HUES6 (cell line): Measurements from ENCODE around the gene TTLL1.
A peak's percentile ranks its signal among the peaks of the same experiment; 100 is the strongest.
"Not testable (repeated sequence)": the region's sequence is repeated elsewhere in the genome, so short reads cannot be mapped to it uniquely, and the experiment has no call there.

Source experiments
- H3K27ac ChIP-seq: 2 replicates; pipeline ENCODE4 v1.7.0; 2013; ENCODE audit warnings: low read depth, mild to moderate bottlenecking, low read length, inconsistent platforms
- H3K27me3 ChIP-seq: 2 replicates; pipeline ENCODE4 v1.6.1; 2013; ENCODE audit warnings: low read length; ENCODE audit not compliant: control insufficient read depth, insufficient read depth
- H3K36me3 ChIP-seq: 2 replicates; pipeline ENCODE4 v1.6.1; 2013; ENCODE audit warnings: low read length; ENCODE audit not compliant: control insufficient read depth, insufficient read depth
- H3K4me1 ChIP-seq: 2 replicates; pipeline ENCODE4 v1.6.1; 2013; ENCODE audit warnings: low read length; ENCODE audit not compliant: control insufficient read depth, insufficient read depth
- H3K4me3 ChIP-seq: 2 replicates; pipeline ENCODE4 v1.5.1; 2013; ENCODE audit warnings: low read depth, low read length
- H3K9ac ChIP-seq: one replicate; pipeline ENCODE4 v1.6.1; 2013; ENCODE audit warnings: mild to moderate bottlenecking, low read length
- H3K9me3 ChIP-seq: 2 replicates; pipeline ENCODE4 v1.6.1; 2013; ENCODE audit warnings: low read depth, low read length; ENCODE audit not compliant: control insufficient read depth, insufficient read depth

TTLL1 gene

DNA sequence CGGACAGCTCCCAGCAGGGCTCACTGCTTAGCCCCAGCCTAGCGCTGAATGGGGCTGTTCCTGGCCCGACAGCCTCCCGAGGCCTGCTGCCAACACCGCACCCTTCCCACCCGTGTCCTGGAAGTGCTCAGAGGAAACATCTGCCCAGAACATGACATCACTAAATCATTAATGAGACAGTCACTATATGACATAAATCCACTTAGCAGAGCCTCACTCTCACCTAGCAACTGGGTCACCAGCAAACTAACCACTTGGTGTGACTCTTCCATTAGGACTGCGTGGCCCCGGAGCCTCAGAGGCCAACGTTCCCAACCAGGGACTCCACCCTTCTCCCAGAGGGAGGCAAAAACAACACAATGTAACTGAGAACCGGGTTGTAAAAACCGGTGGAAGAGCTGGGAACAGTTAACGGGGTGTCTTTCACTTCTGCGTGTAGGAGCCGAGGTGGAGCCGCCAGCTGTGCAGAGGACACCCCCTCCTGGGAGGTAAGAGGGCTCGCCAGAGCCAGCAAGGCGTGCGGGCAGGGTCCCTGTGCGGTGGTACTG is 52.8 kb downstream of the TTLL1 start:
- Histone ChIP-seq H3K27me3 (no peaks in the 10 kb centered on the region), H3K4me1 (0 out of 2 replicates have a peak, but pooled peaks cover 10% of the 10 kb centered on the region), H3K9ac (no peak overlapping the region), H3K36me3 (no peaks in the 10 kb centered on the region), H3K4me3 (no peak overlapping the region), H3K27ac (no peak overlapping the region), H3K9me3 (peaks cover 4% of the 10 kb centered on the region; the same call in 1 of the 2 replicates)

DNA sequence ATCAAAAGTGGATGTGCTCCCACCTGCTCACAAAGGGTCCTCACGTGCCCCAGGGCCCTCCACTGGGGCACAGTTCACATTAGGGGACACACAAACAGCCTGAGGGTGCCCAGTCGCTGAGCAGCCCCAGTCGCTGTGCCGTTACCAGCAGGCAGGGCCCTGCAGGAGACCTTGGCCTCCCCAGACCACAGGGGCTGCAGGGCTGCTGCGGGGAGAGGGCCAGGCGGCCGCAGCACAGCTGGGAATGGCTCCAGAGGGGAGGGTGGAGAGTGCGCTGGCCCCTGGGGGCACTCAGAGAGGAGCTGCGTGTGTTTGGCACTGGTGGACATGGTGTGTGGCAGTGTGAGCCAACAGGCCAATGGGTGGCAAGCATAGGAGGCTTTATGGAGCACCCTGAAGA is 53.9 kb downstream of the TTLL1 start:
- H3K4me1 ChIP-seq, result peaks cover 10% of the 10 kb centered on the region; the same call in 1 of the 2 replicates
- peaks cover 4% of the 10 kb centered on the region; the same call in 1 of the 2 replicates for H3K9me3 ChIP-seq
- H3K9ac ChIP-seq, result no peak overlapping the region
- no peak overlapping the region for H3K4me3 ChIP-seq
- H3K27ac ChIP-seq, result no peak overlapping the region
- H3K36me3 ChIP-seq, result no peaks in the 10 kb centered on the region
- no peaks in the 10 kb centered on the region for H3K27me3 ChIP-seq

DNA sequence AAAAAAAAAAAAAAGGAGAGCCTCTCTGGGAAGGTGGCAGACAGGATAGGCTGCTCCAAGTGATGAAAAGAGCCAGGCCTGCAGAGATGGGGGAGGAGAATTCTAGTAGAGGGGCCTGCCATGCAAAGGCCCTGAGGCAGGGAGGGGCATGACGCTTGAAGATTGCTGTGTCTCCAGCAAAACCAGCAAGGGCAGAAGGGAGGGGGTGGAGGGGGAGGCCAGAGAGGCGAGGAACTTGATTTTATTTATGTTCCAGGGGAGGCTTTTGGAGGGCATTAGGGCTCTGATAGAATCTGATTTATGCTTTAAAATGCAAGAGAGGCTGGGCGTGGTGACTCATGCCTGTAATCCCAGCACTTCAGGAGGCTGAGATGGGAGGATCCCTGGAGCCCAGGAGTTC is 57.6 kb downstream of the TTLL1 start:
- Histone ChIP-seq H3K27ac (no peak overlapping the region), H3K9me3 (peaks cover 4% of the 10 kb centered on the region; the same call in 1 of the 2 replicates), H3K4me3 (no peak overlapping the region), H3K4me1 (peaks cover 2% of the 10 kb centered on the region; the same call in 1 of the 2 replicates), H3K36me3 (no peaks in the 10 kb centered on the region), H3K9ac (no peak overlapping the region), H3K27me3 (no peaks in the 10 kb centered on the region)

DNA sequence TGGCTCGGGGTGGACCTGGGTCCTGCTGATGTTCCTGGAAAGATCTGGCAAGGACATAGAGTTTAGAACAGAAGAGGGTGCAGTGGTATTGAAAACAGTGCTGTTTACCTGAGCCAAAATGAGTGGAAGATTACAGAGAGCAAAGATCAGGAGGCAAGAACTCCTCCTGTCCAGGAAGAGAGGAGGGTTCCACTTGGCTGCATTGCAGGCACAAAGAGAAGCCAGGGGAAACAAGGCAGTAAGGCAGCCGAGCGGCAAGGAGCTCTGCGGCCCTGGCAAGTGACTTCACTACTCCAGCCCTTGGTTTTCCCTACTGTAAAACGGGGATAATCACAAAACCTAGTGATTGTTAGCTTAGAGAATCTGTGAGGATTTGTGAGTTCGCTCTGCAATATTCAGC is 70.6 kb downstream of the TTLL1 start:
- Histone ChIP-seq H3K4me1 (peaks cover 7% of the 10 kb centered on the region), H3K27ac (no peak overlapping the region), H3K27me3 (peaks cover 5% of the 10 kb centered on the region; the same call in 1 of the 2 replicates), H3K9ac (no peak overlapping the region), H3K4me3 (no peak overlapping the region), H3K9me3 (no peaks in the 10 kb centered on the region), H3K36me3 (no peaks in the 10 kb centered on the region)

DNA sequence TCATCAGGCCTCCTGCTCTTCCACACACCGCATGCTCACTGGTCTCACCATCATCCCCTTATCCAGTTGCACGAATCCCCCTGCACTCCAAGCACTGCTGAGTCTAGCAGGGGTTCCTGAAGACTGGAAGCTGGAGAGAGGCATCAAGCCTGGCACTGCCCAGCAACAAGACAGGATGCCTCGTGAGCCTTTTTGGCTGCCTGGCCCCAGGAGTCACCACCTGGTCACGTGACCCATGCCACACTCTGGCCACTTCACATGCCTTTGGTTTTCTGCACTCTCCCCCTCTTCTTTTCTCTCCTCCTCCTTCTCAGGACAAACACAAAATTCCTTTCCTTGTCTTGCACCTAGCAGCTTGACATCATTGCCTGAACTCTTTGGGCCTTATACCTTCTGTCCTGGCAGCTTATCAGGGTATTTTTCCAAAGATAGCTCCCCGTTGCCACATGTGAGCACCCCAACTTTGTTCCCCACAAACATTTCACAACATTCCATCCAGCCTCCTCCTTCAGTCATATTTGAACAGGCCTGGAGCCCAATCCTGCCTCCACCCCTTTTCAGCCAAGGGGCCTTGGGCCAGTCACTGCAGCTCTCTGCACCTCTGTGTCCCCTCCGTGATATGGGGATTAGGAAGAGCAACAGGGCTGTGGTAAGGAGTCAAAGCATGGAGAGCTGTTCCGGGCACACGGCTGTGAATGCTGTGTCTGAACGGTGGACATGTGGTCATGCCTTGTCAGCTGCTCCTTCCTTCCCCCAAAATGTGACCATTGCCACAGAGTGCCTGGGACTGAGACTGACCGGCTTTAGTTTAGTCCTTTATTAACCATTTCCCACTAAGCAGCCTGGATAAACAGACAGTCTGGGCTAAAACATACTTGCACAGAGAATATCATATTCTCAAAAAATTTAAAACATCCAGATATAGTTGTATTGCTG is 71.4 kb downstream of the TTLL1 start:
- Histone ChIP-seq H3K4me3 (no peak overlapping the region), H3K4me1 (peaks cover 14% of the 10 kb centered on the region), H3K27ac (no peak overlapping the region), H3K36me3 (no peaks in the 10 kb centered on the region), H3K9ac (no peak overlapping the region), H3K9me3 (no peaks in the 10 kb centered on the region), H3K27me3 (peaks cover 5% of the 10 kb centered on the region; the same call in 1 of the 2 replicates)

DNA sequence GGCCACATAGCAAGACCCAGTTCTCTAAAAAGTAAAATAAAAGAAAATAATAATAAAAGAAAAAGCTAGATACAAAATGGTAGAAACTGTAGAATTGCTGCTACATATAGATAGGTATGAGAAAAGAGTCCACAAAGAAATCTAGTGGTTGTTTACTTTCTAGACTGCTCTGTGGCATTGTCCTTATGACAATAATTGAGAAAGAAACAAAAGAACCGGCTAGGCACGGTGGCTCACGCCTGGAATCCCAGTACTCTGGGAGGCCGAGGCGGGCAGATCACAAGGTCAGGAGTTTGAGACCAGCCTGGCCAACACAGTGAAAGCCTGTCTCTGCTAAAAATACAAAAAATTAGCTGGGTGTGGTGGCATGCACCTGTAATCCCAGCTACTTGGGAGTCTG is 73.0 kb downstream of the TTLL1 start:
- not testable (repeated sequence) for H3K9me3 ChIP-seq, H3K36me3 ChIP-seq, H3K27me3 ChIP-seq, H3K27ac ChIP-seq, H3K9ac ChIP-seq
- Histone ChIP-seq H3K4me1 (peaks cover 17% of the 10 kb centered on the region), H3K4me3 (peak overlapping the region; percentile 67; the same call in 1 of the 2 replicates)

DNA sequence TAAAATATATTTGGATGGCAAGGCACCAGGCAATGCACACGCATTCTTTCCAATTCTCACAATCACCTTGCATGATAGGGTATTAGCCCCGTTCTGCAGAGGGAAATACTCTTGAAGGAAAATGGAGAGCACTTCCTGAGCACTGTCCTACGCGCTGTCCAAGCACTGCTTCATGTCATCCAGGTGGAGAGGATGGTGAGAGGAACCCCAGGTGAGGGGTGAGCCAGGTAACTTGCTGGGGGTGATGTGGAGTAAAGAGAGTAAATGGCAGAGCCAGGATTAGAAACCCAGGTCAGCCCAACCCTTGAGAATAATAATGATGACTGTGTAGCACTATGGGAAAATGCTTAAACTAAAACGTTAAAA is 73.5 kb downstream of the TTLL1 start:
- no peaks in the 10 kb centered on the region for H3K36me3 ChIP-seq
- H3K9ac ChIP-seq, result peak overlapping the region; percentile 13
- H3K4me1 ChIP-seq, result peaks cover 22% of the 10 kb centered on the region
- peak overlapping the region; percentile 67 for H3K4me3 ChIP-seq
- H3K27ac ChIP-seq, result no peak overlapping the region
- no peaks in the 10 kb centered on the region for H3K9me3 ChIP-seq
- peaks cover 5% of the 10 kb centered on the region; the same call in 1 of the 2 replicates for H3K27me3 ChIP-seq

DNA sequence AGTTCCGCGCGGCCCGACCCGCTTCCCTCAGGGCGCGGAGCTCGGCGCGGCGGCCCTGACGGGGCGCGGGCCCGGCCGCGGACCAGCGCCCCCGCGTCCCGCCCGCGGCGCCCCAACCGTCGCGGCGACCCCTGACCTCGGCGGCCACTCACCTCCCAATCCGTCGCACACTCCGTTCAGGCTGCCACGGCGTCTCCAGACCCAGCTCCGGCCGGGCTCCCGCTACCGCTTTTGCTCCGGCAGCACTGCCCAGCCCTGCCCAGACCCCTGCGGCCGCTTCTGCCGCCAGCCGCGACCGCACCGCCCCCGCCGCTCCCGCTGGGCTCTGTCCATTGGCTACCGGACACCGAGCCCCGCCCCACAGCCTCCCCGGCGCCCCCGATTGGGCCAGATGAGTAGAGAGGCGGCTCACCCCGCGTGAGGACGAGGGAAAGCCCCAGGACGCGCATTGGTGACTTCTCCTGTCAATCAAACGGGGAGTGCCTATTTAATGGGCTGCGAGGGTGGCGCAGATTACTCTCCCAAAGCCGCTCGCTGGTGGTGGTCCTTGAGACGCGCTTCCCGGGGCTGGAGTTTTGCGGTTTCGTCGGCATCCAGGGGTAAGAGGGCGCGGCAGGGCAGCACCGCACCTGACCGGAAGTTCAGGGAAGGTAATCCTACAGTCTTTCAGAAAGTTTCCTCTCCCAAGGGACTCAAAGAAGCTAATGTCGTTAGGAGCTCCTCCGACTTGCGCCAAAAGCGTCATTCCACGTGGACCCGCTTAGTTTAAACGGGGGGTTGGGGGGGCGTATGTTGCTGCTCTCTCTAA is 74.1 kb downstream of the TTLL1 start, which contains the start of gene PACSIN2:
Gene PACSIN2 (minus strand): TSS at position 281 of the 808 bp plus-strand sequence. CDS start 103,069 bp downstream, outside the sequence.
- Histone ChIP-seq H3K4me1 (peaks cover 22% of the 10 kb centered on the region), H3K4me3 (peak within 1 kb of the TSS; percentile 92), H3K9ac (peak within 1 kb of the TSS; percentile 84), H3K27ac (peak within 1 kb of the TSS; percentile 43; the same call in 1 of the 2 replicates), H3K9me3 (no peaks in the 10 kb centered on the region), H3K36me3 (no peaks in the 10 kb centered on the region), H3K27me3 (peaks cover 5% of the 10 kb centered on the region; the same call in 1 of the 2 replicates)

DNA sequence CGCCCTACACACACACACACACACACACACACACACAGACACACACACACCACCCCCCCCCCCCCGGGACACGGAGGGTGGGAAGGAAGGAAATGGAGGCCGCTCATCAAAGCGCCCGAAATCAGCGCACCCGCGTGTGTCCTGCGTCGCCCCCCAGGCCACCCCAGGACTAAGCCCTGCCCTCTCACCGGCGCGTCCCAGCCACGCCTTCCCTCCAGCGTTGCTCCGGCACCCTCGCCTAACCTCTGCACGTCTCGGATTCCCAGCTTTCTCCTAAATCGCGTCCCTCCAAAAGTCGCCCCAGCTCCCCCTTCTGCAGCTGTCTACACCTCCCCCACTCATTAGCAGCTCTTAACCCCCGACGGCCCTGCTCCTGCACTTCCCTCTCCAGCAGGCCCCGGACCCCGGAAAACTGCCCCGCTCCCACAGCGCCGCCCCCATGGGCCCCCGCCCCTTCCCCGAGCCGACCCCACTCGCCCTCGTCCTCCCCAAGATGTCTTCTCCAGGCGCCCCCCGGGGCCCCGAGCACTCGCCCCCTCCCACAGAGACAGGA is 74.8 kb downstream of the TTLL1 start:
- Histone ChIP-seq H3K9me3 (no peaks in the 10 kb centered on the region), H3K4me3 (peak overlapping the region; percentile 92), H3K27ac (peak overlapping the region; percentile 43; the same call in 1 of the 2 replicates), H3K36me3 (no peaks in the 10 kb centered on the region), H3K4me1 (peaks cover 22% of the 10 kb centered on the region), H3K9ac (peak overlapping the region; percentile 84), H3K27me3 (peaks cover 5% of the 10 kb centered on the region; the same call in 1 of the 2 replicates)
